HG03558 (cell line): ENCODE data around the gene MMP14.

ENCODE experiments used
- ATAC-seq: cut with Tn5 transposase; IDR thresholded peaks from one replicate; pipeline ENCODE4 v1.9.1; 2021; ENCODE audit warnings: moderate number of reproducible peaks; ENCODE audit not compliant: unreplicated experiment; ENCODE audit errors: extremely low read depth

Gene MMP14

GRCh38 chr14:22882064-22882463 is 45.7 kb downstream of the MMP14 start:
- no peak for ATAC-seq

DNA sequence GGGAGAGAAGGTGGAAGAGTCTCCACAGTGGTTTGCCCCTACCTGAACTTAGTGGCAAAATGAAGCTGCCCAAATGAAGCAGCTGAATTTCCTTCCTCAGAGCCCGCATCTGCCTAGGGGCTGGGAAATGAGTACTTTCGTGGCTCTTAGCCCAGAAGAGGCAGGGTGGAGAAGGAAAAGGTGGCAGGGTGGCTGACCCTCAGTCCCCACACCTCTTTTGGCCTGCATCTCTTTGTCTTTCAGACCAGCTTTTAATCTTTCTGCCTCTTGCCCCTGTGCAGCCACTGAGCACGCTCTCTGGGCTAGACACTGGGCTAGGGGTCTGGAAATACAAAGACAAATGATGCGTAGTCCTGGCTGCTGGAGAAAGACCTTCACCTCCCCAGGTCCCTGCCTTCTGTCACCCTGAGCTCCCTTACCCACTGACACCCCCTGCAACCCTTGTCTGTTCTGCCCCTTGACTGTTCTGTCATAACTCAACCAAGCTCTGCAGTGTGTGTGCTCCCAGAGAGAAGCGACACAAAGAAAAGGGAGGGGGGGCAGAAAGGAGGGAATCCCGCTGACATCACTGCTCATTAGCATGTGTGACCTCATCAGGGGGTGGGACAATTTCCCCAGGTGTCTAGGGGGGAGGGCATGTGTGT is 46.3 kb downstream of the MMP14 start:
- ATAC-seq = no peak

- ATAC-seq = no peak
Observed at GRCh38 chr14:22883173-22883976, 47.0 kb downstream of the MMP14 start, which contains the start of gene REM2. Gene REM2, plus strand, starts transcription at chr14:22883222. Its CDS starts 66 bp downstream, at chr14:22883288.

GRCh38 chr14:22884076-22884737 is 47.8 kb downstream of the MMP14 start:
- ATAC-seq = no peak

DNA sequence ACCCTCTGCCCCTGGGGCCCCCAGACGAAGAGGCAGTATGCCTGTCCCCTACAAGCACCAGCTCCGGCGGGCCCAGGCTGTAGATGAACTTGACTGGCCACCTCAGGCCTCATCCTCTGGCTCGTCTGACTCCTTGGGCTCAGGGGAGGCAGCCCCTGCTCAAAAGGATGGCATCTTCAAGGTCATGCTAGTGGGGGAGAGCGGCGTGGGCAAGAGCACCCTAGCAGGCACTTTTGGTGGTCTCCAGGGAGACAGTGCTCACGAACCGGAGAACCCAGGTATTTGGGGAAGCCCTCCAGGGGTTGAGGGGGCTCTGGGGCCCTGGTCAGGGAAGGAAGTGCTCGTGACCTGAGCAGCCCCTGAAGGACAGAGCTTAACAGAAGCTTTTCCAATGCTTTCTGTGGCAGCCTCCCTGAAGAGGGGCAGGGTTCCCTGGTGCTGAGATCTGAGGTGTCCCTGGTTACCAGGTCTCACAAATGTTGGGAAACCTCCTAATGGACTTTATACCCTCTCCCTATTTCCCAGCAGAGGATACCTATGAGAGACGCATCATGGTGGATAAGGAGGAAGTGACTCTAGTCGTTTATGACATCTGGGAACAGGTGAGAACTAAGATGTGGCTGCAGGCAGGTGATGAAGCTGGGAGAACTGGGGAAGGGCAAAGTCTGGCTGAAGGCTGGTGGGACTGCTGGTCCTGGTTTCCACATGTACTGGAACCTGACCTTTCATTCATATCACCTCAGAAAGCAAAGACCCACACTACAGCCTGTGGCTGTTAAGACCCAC is 48.5 kb downstream of the MMP14 start:
- ATAC-seq = no peak

DNA sequence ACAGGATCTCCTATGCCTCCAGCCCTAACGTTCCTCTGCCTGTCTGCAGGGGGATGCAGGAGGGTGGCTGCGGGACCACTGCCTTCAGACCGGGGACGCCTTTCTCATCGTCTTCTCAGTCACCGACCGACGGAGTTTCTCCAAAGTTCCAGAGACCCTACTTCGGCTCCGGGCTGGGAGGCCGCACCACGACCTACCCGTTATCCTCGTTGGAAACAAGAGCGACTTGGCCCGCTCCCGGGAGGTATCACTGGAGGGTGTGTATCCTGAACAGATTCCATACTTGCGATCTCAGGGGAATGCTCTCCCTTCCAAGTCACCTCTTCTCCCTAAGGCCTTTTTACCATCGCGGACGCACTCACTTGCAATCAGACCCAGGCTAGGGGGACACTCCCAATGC is 49.6 kb downstream of the MMP14 start:
- ATAC-seq = no peak

- ATAC-seq = no peak
Observed at GRCh38 chr14:22886500-22887259, 50.3 kb downstream of the MMP14 start.

DNA sequence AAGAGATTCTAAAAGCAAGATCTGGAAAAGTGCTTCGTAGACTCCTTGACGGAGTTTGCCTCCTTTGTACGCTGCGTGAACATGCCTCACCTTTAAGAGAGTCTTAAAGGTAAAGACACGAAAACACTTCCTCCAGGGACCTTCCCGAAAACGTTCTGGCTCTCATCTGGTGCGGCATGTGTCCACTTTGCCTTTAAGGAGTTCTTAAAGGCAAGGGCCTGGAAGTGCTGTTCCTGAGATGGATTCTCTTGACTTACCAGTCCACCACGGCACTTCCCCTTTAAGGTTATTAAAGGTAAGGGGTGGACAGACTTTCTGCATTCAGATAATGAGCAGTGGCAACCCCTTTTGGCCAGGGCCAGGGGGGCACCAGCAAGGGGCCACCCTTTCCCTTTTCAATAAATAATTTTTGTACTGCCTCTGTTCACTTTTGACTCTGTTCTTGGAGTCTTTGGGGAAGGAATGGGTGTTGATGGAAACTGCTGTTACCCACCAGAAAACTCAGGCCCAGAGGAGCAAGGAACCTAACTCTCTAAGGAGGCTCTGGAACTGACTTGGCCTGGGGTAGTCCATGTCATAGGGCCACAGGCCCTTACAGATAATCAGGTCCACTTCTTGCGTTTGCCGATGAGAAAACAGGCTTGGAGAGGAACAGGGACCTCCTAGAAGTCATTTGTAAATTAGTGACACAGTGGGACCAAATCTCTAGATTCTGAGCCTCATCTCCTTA is 51.0 kb downstream of the MMP14 start:
- no peak for ATAC-seq

- peak; percentile 28 for ATAC-seq
Observed at GRCh38 chr14:22887990-22888378, 51.6 kb downstream of the MMP14 start.

- no peak for ATAC-seq
Observed at GRCh38 chr14:22888662-22889061, 52.3 kb downstream of the MMP14 start.

- ATAC-seq = no peak
Observed at GRCh38 chr14:22890416-22890815, 54.0 kb downstream of the MMP14 start.

DNA sequence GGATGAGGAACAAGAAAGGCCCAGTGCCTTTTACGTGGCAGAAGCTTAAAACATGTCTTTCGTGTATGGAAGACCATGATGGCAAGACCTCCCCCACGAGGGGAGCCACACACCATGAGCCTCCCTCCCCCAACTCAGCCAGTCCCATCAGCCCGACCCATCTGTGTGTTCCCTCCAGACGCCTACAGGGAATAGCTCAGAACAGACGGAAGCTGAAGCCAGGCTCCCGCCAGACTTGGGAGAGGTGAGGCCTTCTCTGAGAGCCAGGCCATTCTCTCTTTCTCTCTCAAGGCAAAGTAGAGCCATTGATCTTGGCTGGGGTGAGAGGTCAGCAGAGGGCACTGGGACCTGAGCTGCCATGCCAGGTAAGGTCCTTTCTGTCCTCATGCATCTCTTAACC is 56.1 kb downstream of the MMP14 start:
- no peak for ATAC-seq

DNA sequence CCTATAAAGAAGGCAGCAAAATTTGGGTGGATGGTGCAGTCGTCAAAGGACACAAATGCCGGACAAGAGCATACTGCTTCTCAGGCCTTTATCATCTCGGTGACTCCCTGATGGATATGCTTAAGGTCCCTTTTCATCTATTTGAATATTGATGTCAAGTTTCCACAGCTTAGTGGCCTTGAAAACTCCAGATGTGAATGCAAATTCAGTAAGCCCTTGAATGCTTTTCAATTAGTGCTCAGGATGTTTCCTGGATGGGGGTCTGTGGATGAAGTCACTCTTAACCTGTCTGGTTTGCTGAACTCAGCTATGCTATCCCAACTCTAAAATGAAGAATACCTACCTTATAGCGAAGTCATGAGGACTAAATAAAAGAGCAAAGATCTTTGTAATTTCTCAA is 57.3 kb downstream of the MMP14 start:
- ATAC-seq = no peak

DNA sequence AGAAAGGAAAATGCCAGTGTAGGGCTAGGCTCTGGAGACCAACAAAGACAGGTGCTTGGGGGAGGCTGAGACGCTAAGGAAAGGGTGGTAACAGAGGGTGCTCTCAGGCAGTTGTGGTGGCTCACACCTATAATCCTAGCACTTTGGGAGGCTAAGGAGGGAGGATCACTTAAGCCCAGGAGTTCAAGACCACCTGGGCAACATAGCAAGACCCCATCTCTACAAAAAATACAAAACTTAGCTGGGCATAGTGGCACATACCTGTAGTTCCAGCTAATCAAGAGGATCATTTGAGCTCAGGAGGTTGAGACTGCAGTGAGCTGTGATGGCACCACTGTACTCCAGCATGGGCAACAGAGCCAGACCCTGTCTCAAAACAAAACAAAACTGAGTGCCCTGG is 59.0 kb downstream of the MMP14 start:
- no peak for ATAC-seq

DNA sequence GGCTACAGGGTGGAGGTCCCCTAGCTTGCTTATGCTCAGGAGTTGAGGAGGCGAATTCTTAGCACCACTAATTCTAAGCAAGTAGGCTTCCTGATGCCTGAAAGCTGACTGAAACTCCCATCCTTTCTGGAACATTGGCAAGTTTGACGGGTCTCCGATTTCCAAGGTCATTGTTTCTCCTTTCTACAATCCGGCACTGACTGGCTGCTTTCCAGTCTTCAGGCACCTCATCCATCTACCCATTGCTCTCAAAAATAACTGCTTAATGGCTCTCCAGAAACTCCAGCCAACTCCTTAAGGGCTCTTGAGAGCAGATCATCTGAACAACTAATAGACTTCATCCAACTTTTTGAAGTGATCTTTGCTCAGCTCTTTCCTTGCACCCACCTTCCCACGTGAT is 60.0 kb downstream of the MMP14 start:
- ATAC-seq = no peak

DNA sequence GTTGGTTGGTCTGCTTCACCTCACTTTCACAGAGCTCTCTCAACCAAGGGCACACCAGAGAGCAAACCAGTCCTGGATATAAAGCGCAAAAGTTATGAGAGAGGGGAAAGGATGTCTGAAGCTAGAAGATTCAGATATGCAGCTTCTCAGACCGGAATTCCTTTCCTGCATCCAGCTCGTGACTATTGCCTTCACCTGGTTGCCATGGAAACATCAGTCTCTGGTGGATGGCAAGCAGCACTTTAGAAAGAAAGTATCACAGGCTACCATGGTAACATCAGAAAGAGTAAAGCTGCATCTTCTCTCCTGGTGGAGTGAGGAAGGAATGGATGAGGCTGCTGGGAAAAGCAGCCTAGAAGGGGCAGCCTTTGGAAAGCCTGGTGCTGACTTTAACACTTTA is 60.4 kb downstream of the MMP14 start:
- no peak for ATAC-seq

GRCh38 chr14:22897357-22897756 is 61.0 kb downstream of the MMP14 start:
- no peak for ATAC-seq
